ENCODE data around the gene ITGB2.
A peak's percentile ranks its signal among the peaks of the same experiment; 100 is the strongest.

The ITGB2 gene

DNA sequence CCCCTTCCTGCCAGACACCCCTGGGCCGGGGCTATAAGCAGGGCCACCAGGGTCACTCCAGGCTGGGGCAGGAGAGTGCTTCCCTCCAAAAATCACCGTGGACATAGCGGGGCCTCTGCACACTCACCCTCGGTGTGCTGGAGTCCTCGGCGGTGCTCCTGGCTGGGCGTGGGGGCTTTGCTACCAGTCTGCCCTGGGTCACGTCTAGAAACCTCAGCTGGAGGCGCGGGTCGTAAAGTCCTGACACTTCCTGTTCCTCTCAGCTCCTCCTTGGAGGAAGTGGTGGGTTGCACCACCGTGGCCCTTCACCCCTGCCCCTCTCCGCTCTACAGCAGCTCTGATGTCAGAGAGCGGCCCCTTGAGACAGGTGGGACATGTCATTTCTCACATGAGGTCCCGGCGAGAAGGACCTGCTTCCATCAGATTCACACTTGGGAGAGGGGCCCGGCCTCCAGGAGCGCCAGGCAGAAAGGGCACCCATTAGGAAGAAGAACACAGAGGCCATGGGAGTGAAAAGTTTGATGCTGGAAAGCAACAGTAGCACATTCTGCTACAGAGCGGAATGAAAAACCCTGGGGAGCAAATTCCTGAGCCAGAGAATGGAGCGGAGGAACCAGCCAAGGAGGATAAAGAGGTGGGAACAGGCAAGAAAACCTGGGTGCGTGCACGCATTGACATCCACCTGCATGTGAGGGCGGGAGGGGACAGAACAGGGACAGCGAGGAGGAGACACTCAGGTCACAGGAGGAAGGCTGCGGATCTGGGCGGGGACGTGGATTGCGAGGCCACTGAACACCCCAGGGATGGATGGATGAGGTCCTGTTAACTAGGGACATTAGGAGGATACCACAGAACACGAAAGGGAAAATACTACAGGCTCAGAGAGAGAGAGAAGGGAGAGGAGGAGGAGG is at the start of gene ITGB2:
TSS of gene ITGB2 (minus strand) at position 206 of the 911 bp plus-strand sequence. CDS start 10,117 bp downstream, outside the sequence.
- peak; percentile 14 to 71 for DNase-seq

- peak; percentile 12 to 86 for DNase-seq
Observed at GRCh38 chr21:44969931-44970755, 49.4 kb upstream of the ITGB2 start.

GRCh38 chr21:44969066-44969670 is 48.5 kb upstream of the ITGB2 start:
- DNase-seq = no peak

- DNase-seq = no peak
Observed at GRCh38 chr21:44967082-44968047, 46.7 kb upstream of the ITGB2 start.

GRCh38 chr21:44966135-44967081 is 45.7 kb upstream of the ITGB2 start:
- DNase-seq = peak; percentile 14 to 84

DNA sequence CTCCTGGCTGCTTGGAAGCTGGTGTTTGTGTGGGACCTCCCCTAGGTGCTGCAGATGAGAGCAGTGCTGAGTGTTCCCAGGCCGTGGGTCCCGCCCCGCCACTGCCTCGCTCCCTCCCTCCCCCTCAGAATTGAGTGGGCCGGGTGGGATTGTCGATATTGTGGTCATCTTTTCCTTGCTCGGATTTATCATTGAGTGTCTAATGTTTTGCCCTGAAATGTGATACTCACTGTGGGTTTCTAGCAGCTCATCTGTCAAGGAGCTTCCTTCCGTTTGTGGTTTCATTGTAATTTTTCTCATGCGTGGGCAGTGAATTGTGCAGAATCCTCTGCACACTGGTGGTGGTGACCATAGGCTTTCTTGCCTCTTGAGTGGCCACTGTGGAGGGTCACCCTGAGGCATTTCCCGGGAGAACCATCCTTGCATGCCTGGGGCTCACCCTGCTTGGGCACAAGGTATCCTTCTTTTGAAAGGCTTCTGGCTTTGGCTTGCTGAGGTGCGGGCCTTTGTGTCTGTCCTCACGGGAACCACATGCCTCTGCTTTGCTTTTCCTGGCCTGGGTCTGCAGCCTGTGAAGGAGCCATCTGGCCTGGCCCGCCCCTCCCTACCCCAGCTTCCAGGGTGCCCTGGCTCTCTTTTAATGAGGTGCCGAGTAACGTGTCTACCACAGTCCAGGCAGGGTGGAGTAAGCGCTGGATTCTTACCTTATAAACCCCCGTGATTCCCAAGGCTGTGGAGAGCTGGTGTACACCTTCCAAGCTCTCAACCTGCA is 44.7 kb upstream of the ITGB2 start:
- DNase-seq = no peak

DNA sequence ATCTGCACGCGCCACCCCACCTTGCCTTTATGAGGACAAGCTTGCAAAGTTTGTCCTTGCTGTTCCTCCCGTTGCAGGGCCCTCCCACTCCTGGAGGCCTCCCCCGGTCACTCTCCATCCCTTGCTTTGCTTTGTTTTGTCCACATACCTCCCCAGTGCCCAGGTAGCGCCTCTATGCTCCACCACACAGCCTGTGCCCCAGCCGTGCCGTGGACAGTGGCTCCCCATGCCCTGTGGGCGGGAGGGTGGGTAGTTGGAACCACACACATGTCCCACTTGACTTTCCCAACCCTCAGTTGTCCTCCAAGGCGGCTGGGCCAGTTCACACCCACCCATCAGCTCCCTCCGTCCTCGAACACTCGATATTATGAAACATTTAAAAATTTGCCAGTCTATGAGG is 43.7 kb upstream of the ITGB2 start:
- DNase-seq = no peak

GRCh38 chr21:44962403-44962966 is 41.8 kb upstream of the ITGB2 start:
- DNase-seq = no peak

GRCh38 chr21:44960141-44961092 is 39.7 kb upstream of the ITGB2 start:
- DNase-seq = no peak

- no peak for DNase-seq
Observed at GRCh38 chr21:44959376-44960091, 38.8 kb upstream of the ITGB2 start.

DNA sequence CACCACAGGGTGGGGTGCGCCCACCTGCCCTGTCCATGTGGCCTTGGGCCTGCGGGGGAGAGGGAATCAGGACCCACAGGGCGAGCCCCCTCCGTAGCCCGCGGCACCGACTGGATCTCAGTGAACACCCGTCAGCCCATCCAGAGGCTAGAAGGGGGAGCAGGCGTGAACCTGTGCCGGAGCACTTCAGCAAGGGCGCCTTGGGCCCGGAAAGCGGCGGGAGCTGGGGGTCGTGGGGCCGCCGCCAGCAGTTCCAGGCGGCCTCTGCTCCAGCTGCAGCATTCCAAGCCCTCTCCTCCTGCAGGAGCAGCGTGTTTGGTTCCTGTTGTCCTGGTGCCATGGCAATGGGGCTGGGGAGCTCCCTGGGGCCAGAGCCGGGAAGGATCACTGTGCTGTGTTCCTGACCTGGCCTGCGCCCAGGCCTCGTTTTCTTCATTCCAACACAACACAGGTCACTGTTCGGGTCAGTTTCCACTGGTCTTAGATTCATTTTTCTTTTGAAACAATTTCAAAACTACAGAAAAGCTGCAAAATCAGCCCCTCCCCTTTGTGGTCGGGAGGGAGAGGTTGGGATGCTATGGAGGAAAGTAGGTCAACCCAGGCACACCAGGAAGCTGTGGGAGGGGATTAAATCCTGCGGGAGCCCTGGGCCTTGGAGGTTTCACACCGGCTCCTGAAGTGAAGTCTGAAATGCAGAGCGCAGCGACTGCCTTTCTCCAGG is 37.9 kb upstream of the ITGB2 start:
- DNase-seq = no peak

DNA sequence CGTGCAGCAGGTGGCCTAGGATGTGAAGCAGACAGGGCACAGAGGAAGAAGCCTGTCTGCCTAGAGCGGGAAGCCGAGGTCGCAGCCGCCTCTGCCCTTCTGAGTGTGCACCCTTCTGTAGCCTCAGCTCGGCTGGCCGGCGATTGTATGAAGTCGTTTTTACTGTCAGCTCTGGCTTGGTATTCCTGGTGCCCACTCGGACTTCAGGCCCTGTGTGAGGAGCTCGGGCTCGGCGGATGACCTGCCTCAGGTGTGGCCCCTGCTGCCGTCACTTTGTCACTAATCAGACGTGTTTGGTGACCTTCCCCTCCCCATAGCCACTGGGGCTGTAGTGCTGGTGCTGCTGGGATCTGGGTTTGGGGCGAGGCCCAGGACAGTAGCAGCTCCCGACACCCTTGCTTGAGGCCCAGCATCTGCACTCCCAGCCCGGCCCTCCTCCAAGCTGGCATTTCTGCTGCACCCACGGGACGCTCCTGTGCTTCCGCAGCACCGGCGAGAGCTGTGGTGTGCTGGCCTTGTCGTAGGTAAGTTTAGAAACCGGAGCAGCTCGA is 37.3 kb upstream of the ITGB2 start:
- DNase-seq = no peak

DNA sequence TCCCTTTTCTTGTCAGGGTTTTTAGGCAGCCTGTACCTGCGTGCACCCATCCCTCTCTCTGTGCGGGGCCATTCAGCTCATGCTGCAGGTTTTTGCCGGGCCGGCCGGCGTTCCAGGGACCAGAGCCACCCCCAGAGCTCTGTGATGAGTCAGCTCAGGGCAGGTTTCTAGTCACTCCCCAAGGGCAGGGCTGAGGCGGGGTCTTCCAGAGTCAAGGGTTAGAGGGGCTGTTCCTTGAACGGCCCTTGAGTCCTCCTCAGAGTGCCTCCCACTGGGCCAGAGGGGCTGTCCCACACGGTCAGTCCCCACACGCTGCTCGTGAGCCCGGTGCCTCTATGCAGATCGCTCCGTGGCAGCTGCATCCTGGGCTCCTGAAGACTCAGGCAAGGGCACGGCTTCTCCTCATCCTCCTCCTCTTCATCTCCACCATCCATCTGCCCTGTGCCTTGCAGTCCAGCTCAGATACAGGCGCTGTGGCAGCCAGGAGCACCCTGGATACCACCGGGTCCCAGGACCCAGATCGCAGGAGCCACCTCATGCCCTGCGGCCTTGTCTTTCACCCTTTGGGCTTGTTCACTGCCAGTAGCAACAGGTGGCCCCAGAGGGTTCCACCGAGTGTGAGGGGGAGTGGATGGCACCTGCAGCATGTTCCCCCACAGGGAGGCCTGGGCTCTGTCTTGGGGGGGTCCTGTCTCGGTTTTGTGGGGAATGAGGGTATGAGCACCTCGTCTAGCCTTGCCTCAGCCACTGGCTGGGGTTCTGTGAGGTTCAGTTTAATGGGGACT is 36.5 kb upstream of the ITGB2 start:
- no peak for DNase-seq

DNA sequence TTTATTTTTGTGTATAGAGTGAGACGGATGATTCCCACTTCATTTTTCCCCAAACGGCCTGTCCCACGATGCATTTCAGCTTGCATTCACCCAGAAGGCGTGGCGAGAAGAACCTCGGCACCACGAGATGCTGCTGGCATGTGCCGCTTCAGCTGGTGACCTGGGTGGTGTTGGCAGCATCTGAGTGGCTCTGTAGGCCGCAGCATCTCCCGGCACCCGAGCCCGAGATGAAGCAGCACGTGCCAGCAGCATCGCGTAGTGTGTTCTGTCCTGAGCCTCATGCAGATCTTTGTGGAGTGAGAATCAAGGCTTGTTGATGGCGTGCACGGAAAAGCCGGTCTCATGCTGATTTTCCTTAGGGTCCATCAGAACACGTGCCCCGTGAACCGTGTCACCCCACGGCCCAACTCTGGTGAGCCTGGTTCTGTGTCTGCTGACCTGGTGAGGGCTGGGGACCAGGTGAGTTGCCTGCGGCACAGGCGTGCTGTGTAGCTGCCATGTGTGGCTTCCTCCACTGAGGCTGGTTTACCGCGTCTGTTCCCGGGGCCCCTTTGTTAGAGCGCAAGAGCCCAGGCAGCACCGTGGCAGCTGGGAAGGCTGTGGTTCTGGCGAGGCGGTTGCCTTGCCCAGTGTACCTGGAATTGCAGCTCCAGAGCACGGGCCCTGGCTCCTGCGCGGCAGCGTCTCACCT is 35.8 kb upstream of the ITGB2 start:
- no peak for DNase-seq

DNA sequence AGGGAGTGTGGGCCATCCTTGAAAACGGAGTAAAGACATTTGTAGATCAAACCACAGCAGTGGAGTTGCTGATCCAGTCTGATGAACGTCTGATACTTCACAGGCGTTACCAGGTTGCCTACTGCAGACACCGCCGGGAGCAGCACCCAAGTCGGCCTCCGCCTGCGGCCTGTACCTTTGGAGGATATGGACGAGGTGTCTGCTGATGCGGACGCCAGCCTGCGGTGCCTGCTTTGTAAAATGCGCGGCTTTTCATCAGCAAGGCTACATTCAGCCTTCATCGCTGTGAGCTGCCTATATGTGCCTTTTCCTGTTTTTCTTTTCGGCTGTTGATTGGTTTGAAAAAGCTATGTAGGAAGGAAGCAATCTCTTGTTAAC is 35.1 kb upstream of the ITGB2 start:
- no peak for DNase-seq
